Measurements from ENCODE around the gene IL1RAPL1. TPM values are rescaled to one million over a fixed set of nuclear protein-coding genes. Genes with fewer than 3 reads are reported as not detected.

The IL1RAPL1 gene
- polyA plus RNA-seq, 1 of the 3 experiments (the other 2 are of a cell fraction), result 2.8 TPM

GRCh38 chrX:29665532-29665931 lies 1078.3 kb downstream of the IL1RAPL1 start:
- H3K9ac ChIP-seq, result no peak overlapping the region
- ChIA-PET POLR2A (no interaction called here), CTCF (no interaction called here)
- H3K9me3 ChIP-seq, result no peaks in the 10 kb centered on the region
- TF ChIP-seq REST (IDR thresholded peaks at IDR 0.05; ENCODE audit: low read depth, low read length), result no peak
- TF ChIP-seq CHD2 (IDR thresholded peaks at IDR 0.05; ENCODE audit: low read length, partially characterized antibody), result no peak
- TF ChIP-seq FOXM1 (IDR thresholded peaks at IDR 0.05; ENCODE audit: low read depth), result no peak
- no peak for TF ChIP-seq EP300 (IDR thresholded peaks at IDR 0.05; ENCODE audit: borderline replicate concordance in 1 of 2, low read depth in 1 of 2, low read length in 1 of 2)
- no peak for TF ChIP-seq SIN3A (IDR thresholded peaks at IDR 0.05; ENCODE audit: borderline replicate concordance, low read depth, low read length)
- TF ChIP-seq NRF1 (IDR thresholded peaks at IDR 0.05; ENCODE audit: low read depth, low read length), result no peak
- no peak for TF ChIP-seq GABPA (IDR thresholded peaks at IDR 0.05; ENCODE audit: low read depth)
- TF ChIP-seq MEF2A (IDR thresholded peaks at IDR 0.05; ENCODE audit: borderline replicate concordance, low read depth), result no peak
- no peak for TF ChIP-seq RCOR1 (IDR thresholded peaks at IDR 0.05; ENCODE audit: low read length)
- TF ChIP-seq PBX3 (IDR thresholded peaks at IDR 0.05), result no peak
- no peaks in the 10 kb centered on the region for H3K9me2 ChIP-seq
- H3K27ac ChIP-seq (ENCODE audit: low read depth in 2 of 2, low read length in 1 of 2), result peak overlapping the region; percentile 65 to 97; a peak in 3 of 4 replicates
- no peak overlapping the region for H3K4me3 ChIP-seq (ENCODE audit: low read depth in 2 of 2, low read length in 1 of 2)
- peaks cover 35% of the 10 kb centered on the region for H3F3A ChIP-seq (replicated peaks; ENCODE audit: insufficient read depth)
- WGBS (ENCODE audit: low lambda C conversion rate), result 79% methylated on average over 1 of the region's 1 CpG
- no peaks in the 10 kb centered on the region for H3K27me3 ChIP-seq (ENCODE audit: insufficient read depth)
- H3K36me3 ChIP-seq (replicated peaks in 1 of 2; ENCODE audit: control insufficient read depth in 1 of 2, insufficient read depth in 2 of 2, low read length in 1 of 2), result no peaks in the 10 kb centered on the region
- H4K20me1 ChIP-seq (ENCODE audit: insufficient read depth), result no peaks in the 10 kb centered on the region
- no peak overlapping the region for H3K4me2 ChIP-seq
- H2AFZ ChIP-seq (ENCODE audit: low read depth), result 0 out of 2 replicates have a peak overlapping the region, but pooled peaks have one; percentile 15
- no peak for DNase-seq
- peaks cover 9% of the 10 kb centered on the region; the same call in 1 of the 2 replicates for H3K79me2 ChIP-seq (ENCODE audit: insufficient read depth)
- peaks cover 0 to 6% of the 10 kb centered on the region in 2 experiments; a peak in 3 of 4 replicates for H3K4me1 ChIP-seq (ENCODE audit: control insufficient read depth in 1 of 2, insufficient read depth in 2 of 2, low read depth in 1 of 2, low read length in 1 of 2)

GRCh38 chrX:29666366-29666765 lies 1079.1 kb downstream of the IL1RAPL1 start:
- ChIA-PET CTCF (no interaction called here), POLR2A (no interaction called here)
- Histone ChIP-seq H2AFZ (ENCODE audit: low read depth) (no peak overlapping the region), H3K79me2 (ENCODE audit: insufficient read depth) (peaks cover 9% of the 10 kb centered on the region; the same call in 1 of the 2 replicates), H4K20me1 (ENCODE audit: insufficient read depth) (no peaks in the 10 kb centered on the region), H3K36me3 (replicated peaks in 1 of 2; ENCODE audit: control insufficient read depth in 1 of 2, insufficient read depth in 2 of 2, low read length in 1 of 2) (no peaks in the 10 kb centered on the region), H3K4me1 (ENCODE audit: control insufficient read depth in 1 of 2, insufficient read depth in 2 of 2, low read depth in 1 of 2, low read length in 1 of 2) (peaks cover 0 to 6% of the 10 kb centered on the region in 2 experiments; a peak in 3 of 4 replicates), H3K9me2 (no peaks in the 10 kb centered on the region), H3K27ac (ENCODE audit: low read depth in 2 of 2, low read length in 1 of 2) (peak overlapping the region; percentile 23 to 60; a peak in 3 of 4 replicates), H3K4me3 (ENCODE audit: low read depth in 2 of 2, low read length in 1 of 2) (no peak overlapping the region), H3K4me2 (no peak overlapping the region), H3F3A (replicated peaks; ENCODE audit: insufficient read depth) (peaks cover 30% of the 10 kb centered on the region), H3K9ac (no peak overlapping the region), H3K27me3 (ENCODE audit: insufficient read depth) (no peaks in the 10 kb centered on the region), H3K9me3 (no peaks in the 10 kb centered on the region)
- no peak for DNase-seq
- WGBS (ENCODE audit: low lambda C conversion rate), result 49% methylated on average over 5 of the region's 5 CpGs
- TF ChIP-seq TEAD4 (IDR thresholded peaks at IDR 0.05; ENCODE audit: borderline replicate concordance, insufficient read depth) (no peak), FOSL2 (IDR thresholded peaks at IDR 0.05; ENCODE audit: borderline replicate concordance, low read depth) (no peak), POLR2AphosphoS5 (IDR thresholded peaks at IDR 0.05; ENCODE audit: low read depth, low read length) (no peak), NRF1 (IDR thresholded peaks at IDR 0.05; ENCODE audit: low read depth, low read length) (no peak), FOXJ3 (CRISPR knock-in tag; IDR thresholded peaks at IDR 0.05) (no peak), PBX3 (IDR thresholded peaks at IDR 0.05) (no peak), REST (IDR thresholded peaks at IDR 0.05; ENCODE audit: low read depth, low read length) (no peak), TAF1 (IDR thresholded peaks at IDR 0.05; ENCODE audit: borderline replicate concordance, low read depth, low read length) (no peak), RFX5 (IDR thresholded peaks at IDR 0.05; ENCODE audit: low read length) (no peak), ELF1 (IDR thresholded peaks at IDR 0.05) (no peak), MAX (IDR thresholded peaks at IDR 0.05; ENCODE audit: low read depth) (no peak)

Data from SK-N-SH (cell line).